GM06990 (cell line): ENCODE data around the gene RRP15.

Experiments
- DNase-seq: peaks from one replicate; pipeline ENCODE4 v3.0.0-alpha.2; 2011; ENCODE audit not compliant: insufficient read length; ENCODE audit errors: extremely low read depth
- H3K27me3 ChIP-seq: replicated peaks from 2 replicates; pipeline ENCODE4 v1.6.0; 2011; ENCODE audit warnings: low read length; ENCODE audit not compliant: control insufficient read depth, insufficient read depth
- H3K36me3 ChIP-seq: 2 replicates; pipeline ENCODE4 v1.5.1; 2011; ENCODE audit warnings: low read length; ENCODE audit not compliant: control insufficient read depth, insufficient read depth
- H3K4me3 ChIP-seq: replicated peaks from 2 replicates; pipeline ENCODE4 v1.5.1; 2011; ENCODE audit warnings: low read depth, mild to moderate bottlenecking, control low read depth, low read length
- TF ChIP-seq, protein P1 (sequence below): IDR thresholded peaks from 2 replicates; pipeline ENCODE4 v1.5.1; 2011; ENCODE audit warnings: low read length, control low read depth, mild to moderate bottlenecking, inconsistent platforms; ENCODE audit not compliant: insufficient read depth, poor library complexity, severe bottlenecking

RRP15 gene

DNA sequence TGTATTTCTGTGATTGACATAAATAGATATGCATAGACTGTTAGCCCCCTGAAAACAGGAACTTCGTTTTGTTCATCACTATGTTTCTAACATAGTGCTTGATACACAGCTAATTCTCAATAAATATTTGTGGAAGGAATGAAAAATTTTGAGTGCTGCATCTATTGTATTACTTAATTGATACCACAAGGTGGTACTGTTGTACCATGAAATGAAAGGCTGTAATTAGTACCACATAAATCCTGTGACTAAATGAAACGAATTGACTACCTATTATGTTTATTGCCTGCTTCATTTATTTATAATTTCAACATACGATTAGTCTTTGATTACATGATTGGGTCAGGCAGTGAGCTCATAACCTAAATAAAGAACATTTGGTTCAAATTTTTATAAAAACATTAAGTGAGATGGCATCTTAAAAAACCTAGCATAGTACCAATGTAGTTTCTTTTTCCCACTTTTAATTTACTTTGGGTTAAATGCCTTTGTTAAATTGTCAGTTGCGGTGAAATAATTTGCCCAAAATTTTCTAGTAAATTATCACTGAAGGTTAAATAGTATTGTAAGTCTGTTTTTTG, 45.0 kb downstream of the RRP15 start:
- Histone ChIP-seq H3K36me3 (no peaks in the 10 kb centered on the region; the same call in 1 of the 2 replicates), H3K4me3 (no peak overlapping the region), H3K27me3 (no peaks in the 10 kb centered on the region)
- TF ChIP-seq, protein P1, sequence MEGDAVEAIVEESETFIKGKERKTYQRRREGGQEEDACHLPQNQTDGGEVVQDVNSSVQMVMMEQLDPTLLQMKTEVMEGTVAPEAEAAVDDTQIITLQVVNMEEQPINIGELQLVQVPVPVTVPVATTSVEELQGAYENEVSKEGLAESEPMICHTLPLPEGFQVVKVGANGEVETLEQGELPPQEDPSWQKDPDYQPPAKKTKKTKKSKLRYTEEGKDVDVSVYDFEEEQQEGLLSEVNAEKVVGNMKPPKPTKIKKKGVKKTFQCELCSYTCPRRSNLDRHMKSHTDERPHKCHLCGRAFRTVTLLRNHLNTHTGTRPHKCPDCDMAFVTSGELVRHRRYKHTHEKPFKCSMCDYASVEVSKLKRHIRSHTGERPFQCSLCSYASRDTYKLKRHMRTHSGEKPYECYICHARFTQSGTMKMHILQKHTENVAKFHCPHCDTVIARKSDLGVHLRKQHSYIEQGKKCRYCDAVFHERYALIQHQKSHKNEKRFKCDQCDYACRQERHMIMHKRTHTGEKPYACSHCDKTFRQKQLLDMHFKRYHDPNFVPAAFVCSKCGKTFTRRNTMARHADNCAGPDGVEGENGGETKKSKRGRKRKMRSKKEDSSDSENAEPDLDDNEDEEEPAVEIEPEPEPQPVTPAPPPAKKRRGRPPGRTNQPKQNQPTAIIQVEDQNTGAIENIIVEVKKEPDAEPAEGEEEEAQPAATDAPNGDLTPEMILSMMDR = peak; percentile 27
- no peak for DNase-seq

DNA sequence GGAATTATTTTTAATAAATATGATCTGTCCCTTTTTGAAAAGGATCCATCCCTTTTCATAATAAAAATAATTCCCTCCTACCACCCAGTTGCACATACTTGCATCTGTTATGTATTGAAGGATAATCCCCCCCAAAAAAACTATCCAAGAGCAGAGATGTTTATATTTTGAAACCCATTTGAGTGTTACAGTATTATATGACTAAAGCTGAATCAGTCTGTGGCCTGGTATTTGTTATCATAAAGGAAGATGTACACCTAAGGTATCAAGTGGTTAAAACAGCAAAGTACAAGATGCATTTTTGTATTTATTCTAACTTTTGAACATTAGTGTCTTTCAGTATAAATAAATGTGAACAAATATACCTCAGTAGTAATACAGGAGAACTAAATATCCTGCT, 47.3 kb downstream of the RRP15 start:
- no peaks in the 10 kb centered on the region; the same call in 1 of the 2 replicates for H3K36me3 ChIP-seq
- H3K4me3 ChIP-seq = no peak overlapping the region
- no peaks in the 10 kb centered on the region for H3K27me3 ChIP-seq
- TF ChIP-seq, protein P1 = no peak
- DNase-seq = no peak

DNA sequence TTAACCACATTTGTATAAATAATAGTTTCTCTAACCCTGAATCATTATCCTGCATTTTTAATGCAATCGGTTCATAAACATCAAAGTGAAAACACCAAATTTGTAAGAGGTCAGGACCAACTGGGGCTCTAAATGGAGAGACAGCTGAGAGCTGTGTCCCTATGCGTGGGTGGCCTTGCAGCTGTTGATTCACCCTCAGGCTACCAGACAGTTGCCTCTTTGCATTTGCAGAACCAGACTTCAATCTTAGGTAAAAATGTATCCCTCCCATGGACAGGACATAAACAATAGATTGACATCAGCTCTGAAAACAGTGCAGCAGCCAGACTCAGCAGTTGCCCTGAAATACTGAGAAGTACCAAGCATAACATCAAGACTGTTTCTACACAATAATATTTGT, 51.2 kb downstream of the RRP15 start:
- H3K36me3 ChIP-seq = no peaks in the 10 kb centered on the region; the same call in 1 of the 2 replicates
- H3K4me3 ChIP-seq = no peak overlapping the region
- no peaks in the 10 kb centered on the region for H3K27me3 ChIP-seq
- no peak for DNase-seq
- TF ChIP-seq, protein P1 = no peak

DNA sequence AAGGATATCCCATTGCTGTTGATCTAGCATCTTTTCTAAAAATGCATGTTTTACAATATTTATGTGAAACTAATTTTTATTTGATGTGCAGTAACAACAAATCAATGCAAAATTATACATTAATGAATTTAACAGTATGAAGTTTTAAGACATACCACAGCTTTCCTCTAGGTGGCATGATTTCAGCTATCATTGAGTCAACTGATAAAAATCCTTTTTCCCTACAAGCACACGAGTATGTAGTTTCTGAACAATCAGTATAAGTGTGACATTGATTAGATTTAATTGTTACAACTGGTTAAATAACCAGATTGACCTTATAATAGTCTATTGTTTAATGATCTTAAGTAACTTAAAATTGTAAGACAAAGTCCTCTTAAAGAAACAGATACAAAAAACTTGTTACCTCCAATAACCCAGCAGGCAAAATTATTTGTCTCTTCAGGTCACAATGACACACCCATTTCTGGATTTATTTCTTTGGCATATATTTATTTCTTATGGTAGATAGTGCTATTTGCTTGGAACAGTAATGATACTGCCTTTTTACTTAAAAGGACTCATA, 54.3 kb downstream of the RRP15 start:
- TF ChIP-seq, protein P1 = peak; percentile 56
- Histone ChIP-seq H3K4me3 (no peak overlapping the region), H3K36me3 (no peaks in the 10 kb centered on the region), H3K27me3 (no peaks in the 10 kb centered on the region)
- no peak for DNase-seq

DNA sequence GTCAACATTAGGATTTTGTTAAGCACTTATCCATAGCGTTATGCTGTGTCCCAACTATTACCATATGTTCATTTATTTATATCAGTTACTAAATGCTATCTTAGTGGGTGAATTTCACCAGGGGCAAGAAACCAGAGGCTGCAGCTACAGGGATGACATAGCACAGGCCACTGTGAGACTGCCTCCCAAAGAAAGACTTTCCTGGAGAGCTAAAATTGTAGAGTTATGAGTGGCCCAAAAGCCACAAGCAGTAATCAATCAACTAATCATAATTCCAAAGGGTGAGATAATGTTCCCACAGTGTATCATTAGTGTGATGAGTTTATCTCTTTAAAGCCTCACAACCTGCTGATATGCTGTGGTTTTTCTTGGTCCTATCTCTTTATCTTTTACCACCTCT, 56.2 kb downstream of the RRP15 start:
- no peaks in the 10 kb centered on the region for H3K36me3 ChIP-seq
- DNase-seq = no peak
- 0 out of 2 replicates have a peak, but pooled peaks cover 2% of the 10 kb centered on the region for H3K27me3 ChIP-seq
- no peak overlapping the region for H3K4me3 ChIP-seq
- TF ChIP-seq, protein P1 = no peak
